HL-60/S4 (cell line): ENCODE results near the gene CACNG7.
"Not testable (repeated sequence)": the region's sequence is repeated elsewhere in the genome, so short reads cannot be mapped to it uniquely, and the experiment has no call there.

ENCODE experiments used
- in situ Hi-C: fragments of 300-500 bp; cut with MboI; formaldehyde crosslinking; loops from 2 replicates; pipeline ENCODE4 v1.14.3; 2022; ENCODE audit warnings: low sequenced_read_pairs

CACNG7 gene

DNA sequence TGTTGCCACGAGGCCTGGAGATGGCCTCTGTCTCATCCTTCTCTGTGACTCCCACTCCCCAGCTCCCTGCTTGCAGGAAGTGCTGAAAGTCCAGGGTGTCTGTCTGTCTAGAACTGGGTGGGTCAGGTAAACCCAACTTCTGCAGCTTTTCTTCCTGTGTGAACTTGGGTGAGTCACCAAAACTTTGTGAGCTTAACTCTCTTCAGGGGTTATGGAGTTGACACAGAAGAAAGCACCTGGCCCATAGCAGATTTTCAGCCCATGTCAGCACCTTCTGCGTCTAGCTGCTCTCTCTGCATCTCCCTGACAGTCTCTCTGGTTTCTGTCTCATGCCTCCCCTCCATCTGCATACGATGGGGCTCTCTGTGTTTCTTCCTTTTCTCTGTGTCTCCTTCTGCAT is 4.2 kb upstream of the CACNG7 start:
- in situ Hi-C loops, result no loop called here

DNA sequence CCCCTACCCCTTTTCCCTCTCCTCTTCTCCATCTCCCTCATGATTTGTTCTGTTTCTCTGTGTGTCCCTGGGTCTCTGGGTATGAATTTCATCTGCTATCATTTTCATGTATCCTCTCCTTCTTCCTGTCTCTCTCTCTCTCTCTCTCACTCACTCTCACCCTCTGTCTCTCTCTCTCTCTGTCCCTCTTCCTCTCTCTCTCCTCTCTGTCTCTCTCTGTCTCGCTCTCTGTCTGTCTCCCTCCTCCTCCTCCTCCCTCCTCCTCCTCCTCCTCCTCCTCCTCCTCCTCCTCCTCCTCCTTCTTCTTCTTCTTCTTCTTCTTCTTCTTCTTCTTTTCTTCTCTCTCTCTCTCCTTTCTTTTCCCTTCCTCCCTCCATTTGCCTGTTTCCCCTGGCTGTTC is 3.3 kb upstream of the CACNG7 start:
- in situ Hi-C loops, result no loop called here

DNA sequence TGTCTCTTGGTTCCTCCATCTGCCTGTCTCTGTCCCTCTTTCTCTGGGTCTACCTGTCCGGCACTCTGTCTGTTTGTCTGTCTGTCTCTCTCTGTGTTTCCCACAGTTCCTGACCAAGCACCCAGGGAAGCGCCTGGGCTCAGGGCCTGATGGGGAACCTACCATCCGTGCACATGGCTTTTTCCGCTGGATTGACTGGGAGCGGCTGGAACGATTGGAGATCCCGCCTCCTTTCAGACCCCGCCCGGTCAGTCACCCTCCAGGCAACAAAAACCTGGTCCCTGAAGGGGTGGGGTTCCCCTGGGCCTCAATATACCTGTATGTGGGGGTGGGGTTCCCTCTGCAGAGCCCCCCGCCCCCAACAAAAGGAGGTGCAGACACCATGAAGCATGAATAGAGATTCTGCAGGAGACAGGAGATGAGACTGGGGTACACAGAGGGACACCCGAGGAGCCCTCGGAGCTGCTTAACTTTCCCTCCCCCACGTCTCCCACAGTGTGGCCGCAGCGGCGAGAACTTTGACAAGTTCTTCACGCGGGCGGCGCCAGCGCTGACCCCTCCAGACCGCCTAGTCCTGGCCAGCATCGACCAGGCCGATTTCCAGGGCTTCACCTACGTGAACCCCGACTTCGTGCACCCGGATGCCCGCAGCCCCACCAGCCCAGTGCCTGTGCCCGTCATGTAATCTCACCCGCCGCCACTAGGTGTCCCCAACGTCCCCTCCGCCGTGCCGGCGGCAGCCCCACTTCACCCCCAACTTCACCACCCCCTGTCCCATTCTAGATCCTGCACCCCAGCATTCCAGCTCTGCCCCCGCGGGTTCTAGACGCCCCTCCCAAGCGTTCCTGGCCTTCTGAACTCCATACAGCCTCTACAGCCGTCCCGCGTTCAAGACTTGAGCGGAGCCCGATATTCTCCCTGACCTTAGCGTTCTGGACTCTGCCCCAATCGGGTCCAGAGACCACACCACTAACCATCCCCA is 2.6 kb upstream of the CACNG7 start:
- in situ Hi-C loops, result no loop called here

DNA sequence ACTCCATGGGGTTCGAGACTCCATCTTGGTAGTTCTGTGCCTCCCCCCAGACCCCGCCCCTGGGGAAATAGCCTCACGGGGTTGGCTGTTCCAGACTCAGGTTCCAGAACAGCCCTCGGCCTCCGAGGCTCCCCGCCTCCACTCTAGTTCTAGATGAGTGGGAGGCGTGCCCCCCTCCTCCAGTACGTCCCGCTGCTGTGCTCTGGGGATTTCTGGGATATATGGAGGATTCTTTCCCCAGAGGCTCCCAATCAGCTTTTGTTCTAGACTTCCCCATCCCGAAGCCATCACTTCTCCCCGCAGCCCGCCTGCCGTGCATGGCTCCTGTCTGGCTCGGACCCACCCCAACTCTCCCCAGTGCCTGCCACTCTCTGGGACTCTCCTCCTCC is 1.9 kb upstream of the CACNG7 start:
- in situ Hi-C loops, result no loop called here

DNA sequence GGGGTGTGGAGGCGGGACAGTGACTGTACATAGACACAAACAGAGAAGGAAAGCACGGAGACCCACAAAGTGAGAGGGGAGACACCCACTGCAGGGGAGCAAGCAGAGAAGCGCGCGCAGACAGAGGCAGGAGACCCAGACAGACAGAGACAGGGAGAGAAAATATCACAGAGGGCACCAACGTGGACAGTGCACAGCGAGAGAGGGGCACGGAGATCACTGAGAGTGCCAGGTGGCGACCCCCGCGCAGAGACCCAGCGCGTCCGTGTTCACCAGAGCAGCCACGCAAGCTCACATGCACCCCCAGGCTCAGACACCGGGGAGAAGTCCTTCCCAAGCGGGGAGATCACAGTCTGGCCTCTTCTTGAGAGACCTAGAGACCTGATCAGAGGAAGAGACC is 1.4 kb upstream of the CACNG7 start:
- in situ Hi-C loops, result no loop called here

DNA sequence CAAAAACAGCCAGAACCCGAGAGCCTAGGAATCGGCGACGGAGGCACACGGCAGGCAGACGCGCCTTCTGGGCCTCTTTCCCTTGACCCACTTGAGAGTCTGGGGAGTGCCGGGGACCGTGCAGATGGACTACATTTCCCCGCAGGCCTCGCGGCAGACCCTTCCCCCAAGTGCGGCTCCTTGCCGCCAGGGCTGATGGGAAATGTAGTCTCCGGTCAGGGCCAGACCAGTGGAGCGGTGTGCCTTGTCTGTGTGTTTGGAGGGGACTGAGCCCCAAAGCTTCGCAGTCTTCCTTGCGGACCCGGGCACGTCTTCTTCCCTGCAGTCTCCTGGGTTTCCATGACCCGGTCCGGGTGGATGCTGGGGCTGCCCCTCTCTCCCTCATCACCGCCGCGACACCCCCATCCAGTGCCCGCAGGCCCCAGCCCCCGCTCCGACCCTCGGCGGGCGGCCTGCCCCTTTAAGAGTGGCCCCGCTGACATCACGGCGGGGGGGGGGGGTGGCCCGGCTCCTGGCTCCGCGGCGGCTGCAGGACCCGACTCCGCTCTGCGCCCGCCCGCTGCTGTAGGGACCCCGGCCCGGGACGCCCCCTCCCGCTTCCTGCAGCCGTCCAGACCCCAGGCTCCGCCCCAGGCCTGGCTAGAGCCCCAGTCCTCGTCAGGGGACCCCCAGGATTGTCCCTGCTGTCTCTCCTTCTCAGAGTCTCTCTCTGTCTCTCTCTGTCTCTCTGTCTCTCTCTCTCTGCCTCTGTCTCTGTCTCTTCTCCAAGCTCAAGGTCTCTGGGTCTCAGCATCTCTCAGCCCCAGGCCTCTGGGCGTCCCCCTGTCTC is 758 bp upstream of the CACNG7 start:
- in situ Hi-C loops, result no loop called here

DNA sequence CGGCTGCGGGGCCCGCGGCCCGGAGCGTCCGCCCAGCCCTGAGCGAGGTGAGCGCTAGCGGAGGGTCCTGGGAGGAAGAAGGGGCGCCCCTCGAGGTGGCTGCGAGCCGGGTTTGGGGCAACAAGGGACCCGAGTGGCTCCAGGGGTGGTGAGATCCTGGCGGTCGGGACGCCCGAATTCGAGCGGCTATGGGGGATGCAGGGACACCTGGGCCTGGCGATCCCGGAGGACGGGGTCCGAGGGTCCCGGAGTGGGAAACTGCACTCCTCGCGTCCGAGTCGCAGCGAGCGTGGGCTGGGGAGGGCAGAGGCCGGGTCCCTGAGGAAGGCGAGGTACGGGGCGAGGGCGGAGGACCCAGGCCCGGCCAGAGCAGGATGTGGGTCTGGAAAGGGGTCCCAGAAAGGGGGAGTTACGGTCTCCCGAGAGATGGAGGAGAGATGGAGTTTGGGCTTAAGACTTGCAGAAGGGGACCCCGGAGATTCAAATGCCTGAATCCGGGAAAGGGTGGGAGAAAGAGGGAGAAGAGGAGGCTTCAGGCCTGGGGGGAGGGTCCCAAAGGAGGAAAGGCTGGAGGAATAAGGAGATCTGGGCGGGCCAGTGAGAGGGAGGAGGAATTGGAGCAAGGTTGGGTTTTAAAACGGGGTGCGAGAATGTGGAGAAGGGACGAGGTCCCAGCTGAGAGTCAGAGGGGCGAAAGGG is 542 bp downstream of the CACNG7 start:
- in situ Hi-C loops, result no loop called here

DNA sequence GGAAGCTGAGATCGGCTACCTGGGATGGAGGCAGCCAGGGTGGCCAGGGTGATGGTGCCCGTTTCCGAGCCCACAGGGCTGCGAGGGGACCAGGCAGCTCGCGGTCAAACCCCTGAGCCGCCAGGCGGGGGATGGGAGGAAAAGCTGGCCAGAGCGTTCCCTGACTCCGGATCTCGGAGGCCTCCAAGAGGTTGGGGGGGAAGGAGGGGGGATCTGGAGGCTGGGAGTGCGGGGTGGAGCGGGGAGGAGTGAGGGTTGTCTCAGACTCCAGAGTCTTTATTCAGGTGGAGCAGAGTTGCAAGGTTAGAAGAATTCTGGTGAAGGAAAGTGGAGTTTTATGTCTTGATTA is 1.1 kb downstream of the CACNG7 start:
- in situ Hi-C loops, result no loop called here

DNA sequence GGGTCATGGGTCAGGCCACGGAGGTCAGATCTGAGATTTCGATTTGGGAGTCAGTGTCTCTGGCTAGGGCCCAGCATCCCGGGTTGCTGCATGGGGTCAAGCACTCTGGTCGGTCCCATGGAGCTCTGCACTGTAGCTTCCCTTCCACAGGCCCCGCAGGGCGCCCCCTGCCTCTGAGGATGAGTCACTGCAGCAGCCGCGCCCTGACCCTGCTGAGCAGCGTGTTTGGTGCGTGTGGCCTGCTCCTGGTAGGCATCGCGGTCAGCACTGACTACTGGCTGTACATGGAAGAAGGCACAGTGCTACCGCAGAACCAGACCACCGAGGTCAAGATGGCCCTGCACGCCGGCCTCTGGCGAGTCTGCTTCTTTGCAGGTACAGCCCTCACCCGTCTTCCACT is 3.6 kb downstream of the CACNG7 start:
- in situ Hi-C loops, result no loop called here

DNA sequence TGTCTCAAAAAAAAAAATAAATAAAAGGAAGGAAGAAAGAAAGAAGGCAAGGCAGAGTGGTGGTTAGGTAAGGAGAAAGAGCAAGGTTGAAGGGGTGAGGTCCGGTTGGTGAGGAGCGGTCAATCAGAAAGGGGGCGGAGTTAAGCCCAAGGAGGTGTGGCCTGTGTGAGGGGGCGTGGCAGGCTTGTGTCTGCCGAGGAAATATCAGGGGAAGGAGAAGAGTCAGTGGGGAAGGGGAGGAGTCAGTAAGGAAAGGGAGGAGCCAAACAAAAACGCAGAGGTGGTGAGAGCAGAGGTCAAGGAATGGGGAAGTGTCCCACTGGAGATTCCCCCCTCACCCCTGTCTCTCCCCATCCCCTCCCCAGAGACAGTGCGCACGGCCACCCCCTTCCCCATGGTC is 5.9 kb downstream of the CACNG7 start:
- in situ Hi-C loops, result no loop called here

DNA sequence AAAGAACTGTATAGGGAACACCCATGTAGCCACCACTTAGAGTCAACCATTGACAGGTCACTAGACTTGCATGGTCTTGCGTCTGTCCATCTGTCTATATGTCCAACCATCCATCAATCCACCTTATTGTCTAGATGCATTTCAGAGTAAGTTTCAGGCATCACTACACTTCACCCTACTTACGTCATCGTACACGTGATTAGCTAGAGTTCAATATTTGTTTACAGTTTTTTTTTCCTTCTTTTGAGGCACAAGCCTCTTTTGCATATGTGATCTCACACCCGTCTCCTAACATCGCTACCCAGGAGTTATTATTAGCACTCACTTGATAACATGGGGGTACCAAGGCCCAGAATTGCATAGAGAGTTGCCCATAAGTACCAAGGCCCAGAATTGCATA is 6.9 kb downstream of the CACNG7 start:
- in situ Hi-C loops, result no loop called here

DNA sequence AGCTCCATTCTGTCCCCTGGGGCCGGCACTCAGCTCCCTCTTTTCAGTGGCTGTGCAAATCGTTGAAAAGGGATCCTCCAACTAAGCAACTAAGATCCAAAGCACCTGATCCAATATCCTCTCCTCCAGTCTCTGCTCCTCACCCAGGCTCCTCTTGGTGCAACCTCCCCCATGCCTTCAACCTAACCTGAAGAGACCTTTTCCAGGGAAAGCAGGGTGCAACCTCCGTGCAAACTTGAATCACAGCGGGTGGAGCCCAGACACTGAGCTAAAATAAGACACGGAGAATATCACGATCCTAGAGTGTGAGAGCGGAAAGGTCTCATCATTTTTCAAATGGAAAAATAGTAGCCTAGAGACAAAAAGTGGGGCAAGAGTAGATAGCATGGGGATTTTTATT is 8.3 kb downstream of the CACNG7 start:
- in situ Hi-C loops, result no loop called here

DNA sequence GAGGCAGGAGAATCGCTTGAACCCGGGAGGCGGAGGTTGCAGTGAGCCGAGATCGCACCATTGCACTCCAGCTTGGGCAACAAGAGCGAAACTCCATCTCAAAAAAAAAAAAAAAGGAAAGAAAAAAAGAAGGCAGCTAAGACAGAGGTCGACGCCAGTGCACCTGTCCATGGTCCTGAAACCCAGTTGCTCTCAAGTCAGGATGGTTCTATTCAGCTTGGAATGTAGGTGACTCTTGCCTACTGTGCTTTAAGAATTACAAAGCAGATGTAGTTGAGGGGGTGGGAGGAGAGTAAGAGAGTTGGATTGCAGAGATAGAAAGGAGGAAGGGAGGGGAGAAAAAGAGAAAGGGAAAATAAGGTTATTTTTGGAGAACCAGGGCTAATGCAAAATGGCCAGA is 18.7 kb downstream of the CACNG7 start:
- in situ Hi-C loops, result no loop called here

DNA sequence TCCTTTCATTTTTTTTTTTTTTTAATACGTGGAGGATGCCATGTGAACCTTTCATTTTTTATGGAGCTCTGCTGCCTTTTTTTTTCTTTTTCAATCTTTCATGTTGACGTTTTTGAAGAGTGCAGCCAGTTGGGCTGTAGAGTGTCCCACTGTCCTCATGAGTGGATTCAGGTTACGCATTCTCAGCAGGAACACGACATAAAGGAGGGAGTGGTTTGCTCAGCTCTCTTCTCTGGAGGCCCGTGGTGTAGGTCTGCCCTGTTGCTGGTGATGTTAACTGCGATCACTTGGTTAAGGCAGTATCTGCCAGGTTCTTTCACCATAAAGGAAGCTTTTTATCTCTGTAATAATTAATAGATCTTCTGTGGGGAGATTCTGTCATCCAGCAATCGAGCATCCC is 27.0 kb downstream of the CACNG7 start:
- in situ Hi-C loops, result no loop called here

DNA sequence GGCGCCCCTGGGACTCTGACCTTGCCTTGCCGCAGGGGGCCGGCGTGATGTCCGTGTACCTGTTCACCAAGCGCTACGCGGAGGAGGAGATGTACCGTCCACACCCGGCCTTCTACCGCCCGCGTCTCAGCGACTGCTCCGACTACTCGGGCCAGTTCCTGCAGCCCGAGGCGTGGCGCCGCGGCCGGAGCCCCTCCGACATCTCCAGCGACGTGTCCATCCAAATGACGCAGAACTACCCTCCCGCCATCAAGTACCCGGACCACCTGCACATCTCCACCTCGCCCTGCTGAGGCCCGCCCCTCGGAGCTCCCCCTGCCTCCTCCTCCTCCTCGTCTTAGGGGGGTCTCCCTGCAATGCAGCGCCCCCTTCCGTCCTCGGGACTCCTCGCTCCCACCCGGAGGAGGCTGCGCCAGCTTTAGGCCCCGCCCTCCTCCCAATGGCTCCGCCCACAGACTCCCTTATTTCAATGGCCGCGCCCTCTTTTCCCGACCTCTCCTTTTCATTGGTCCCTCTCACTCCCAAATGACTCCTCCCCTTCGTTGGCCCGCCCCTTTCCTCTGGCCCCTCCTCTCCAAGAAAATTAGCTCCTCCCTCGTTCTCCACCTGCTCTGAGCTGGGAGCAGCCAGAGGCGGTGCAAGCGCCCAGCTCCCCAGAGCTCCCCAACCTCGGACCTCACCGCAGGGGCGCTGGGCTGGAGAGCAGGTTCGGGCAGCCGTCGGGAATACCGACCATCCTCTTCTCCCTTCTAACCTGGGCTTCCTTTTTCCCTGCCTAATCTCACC is 33.1 kb downstream of the CACNG7 start:
- in situ Hi-C loops, result no loop called here

DNA sequence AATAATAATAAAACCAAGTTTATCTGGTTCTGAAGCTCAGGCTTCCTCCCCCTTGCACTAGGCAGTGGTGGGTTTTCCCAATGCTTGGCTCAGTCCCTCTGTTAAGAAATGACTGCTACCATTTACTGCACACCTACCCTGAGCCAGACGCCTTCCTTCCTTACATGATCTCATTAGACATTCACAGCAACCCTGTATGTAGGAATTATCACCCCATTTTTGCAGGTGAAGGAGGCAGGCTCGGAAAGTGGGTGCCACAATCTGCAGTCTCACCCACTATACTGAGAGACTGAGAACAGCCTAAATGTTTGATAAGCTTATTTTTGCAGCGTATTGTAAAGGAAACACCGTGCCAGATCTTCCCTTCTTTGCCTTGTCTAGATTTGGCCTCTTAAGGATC is 35.3 kb downstream of the CACNG7 start:
- in situ Hi-C loops, result no loop called here

DNA sequence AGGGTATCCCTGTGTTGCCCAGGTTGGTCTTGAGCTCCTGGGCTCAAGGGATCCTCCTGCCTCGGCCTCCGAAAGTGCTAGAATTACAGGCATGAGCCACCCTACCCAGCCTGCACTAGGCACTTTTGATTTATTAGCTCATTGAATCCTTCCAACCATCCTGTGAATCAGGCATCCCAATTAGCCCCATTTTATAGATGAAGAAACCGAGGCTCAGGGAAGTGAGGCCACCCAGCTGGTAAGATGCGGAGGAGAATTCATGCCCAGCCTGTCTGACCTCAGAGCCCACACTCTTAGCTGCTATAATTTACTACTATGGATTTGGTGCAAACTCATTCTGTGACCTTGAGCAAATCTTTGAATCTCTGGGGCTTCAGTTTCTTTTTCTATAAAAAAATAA is 35.9 kb downstream of the CACNG7 start:
- in situ Hi-C loops, result no loop called here

DNA sequence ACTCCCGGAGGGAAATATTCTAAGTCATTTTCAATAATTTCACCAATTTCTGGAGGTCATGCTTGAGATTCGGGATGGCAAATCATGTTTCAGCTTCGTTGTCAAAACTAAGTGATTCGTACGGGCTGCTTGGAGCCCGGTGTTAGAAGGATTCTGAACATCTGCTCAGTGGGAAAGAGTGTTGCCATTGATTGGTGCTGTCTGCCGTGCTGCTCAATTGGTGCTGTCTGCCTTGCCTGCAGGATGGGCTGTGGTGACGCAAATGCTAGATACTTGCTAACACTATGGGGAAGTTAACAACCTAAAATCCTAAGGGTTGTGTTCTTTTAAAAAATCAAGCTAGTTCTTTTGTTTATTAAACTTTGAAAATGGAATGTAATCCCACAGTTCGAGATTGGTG is 36.4 kb downstream of the CACNG7 start:
- in situ Hi-C loops, result no loop called here

DNA sequence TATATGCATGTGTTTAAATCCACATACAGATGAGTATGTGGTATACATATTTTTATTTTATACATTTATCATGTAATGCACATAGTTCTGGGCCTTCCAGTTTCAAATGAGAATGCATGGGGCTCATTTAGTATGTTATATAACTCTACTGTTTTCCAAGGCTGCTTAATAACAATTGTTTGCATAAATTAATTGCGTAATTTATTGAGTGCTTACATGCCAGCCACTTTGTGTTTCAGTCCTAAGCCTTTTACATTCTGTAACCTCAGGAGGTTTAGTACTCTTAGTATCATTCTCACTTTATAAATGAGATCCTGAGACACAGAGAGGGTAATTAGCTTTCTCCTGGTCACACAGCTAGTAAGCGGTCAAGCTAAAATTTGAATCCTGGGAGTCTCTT is 36.9 kb downstream of the CACNG7 start:
- in situ Hi-C loops, result no loop called here

DNA sequence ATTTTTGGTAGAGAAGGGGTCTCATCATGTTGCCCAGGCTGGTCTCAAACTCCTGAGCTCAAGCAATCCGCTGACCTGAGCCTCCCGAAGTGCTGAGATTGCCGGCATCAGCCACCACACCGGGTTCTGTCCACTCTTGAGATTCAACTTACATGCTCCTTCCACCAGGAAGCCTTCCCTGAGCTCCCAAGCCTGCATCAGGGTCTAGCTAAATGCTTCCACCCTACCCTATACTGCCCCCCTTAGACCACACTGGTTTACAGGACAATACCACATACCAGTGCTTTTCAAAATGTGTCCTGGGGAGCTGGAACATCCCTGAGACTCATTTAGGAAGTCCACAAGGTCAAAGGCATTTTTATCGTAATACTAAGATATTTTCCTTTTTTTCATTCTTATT is 38.5 kb downstream of the CACNG7 start:
- in situ Hi-C loops, result no loop called here

DNA sequence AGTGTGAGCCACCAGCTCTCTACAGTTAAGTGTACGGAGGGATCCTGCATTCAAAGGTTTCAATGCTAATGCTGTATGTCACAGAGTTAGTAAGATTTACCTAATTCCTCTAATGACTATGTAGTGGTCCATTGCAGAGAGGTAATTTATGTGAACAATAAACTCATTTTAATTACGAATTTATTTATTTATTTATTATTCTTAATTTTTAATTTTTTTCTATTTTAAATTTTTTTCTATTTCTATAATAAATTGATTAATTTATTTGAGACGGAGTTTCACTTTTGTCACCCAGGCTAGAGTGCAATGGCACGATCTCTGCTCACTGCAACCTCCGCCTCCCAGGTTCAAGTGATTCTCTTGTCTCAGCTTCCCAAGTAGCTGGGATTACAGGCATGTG is 39.5 kb downstream of the CACNG7 start:
- in situ Hi-C loops, result not testable (repeated sequence)
